NK-92 treated with Interleukin-12 subunit alpha and Interleukin-12 subunit beta, amount 100 ng/mL, for 24 hours (cell line): ENCODE results near the gene ALCAM.

Experiments
- DNase-seq: peaks from one replicate; lab custom pipeline; 2025; lab: John Stamatoyannopoulos, UW

Gene ALCAM

GRCh38 chr3:105528955-105529354, 162.2 kb downstream of the ALCAM start:
- DNase-seq, result no peak

GRCh38 chr3:105529456-105529855, 162.7 kb downstream of the ALCAM start:
- DNase-seq, result no peak

GRCh38 chr3:105532251-105532650, 165.5 kb downstream of the ALCAM start:
- DNase-seq, result no peak

DNA sequence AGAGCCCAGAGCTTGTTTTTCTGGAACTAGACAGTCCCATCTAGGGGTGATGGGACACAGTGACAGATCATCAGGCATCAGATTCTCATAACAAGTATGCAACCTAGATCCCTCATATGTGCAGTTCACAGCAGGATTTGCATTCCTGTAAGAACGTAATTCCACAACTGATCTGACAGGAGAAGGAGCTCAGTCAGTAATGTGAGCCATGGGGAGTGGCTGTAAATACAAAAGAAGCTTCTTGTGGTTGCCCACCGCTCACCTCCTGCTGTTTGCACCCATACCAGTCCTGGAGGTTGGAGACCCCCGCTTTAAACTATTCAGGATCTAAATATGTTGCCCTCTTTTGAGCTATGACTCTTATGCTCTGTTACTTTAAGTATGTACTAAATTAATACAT, 167.3 kb downstream of the ALCAM start:
- no peak for DNase-seq

- DNase-seq, result no peak
Measured at GRCh38 chr3:105534491-105534890, 167.8 kb downstream of the ALCAM start.

GRCh38 chr3:105537371-105538080, 170.8 kb downstream of the ALCAM start:
- DNase-seq, result no peak

- no peak for DNase-seq
Measured at GRCh38 chr3:105538483-105538882, 171.8 kb downstream of the ALCAM start.

GRCh38 chr3:105539897-105540296, 173.2 kb downstream of the ALCAM start:
- DNase-seq, result no peak

DNA sequence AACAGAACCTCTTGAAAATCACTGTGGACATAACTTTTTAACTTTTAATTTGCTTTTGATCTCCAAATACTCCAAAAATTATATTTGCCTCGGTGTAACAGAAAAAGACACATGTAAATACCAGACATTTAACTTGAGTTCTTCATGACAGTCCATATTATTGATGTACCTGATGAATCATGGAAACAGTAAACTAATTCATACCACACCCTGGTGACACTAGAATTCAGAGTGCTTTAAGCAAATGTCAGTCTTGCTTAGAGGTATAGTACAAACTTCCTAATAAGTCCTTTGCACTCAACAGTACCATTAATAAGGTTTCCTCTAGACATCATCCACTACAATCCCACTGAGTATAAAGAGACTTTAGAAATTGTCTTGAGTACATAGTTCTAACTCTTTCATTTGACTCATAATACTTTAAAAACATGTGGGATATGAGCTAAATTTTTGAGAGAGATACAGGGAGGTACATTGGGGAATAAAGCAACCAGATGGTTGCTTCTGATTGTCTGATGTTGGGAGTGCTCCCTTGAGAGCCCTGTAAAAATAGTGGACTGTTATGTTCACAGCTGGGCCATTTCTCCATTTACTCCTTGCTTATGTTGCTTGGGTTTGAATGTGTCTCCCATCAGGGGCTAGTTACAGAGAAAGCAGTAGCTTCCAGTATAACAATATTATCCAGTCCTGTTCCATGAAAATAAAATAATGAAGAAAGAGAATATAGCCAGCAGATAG, 175.7 kb downstream of the ALCAM start:
- no peak for DNase-seq

DNA sequence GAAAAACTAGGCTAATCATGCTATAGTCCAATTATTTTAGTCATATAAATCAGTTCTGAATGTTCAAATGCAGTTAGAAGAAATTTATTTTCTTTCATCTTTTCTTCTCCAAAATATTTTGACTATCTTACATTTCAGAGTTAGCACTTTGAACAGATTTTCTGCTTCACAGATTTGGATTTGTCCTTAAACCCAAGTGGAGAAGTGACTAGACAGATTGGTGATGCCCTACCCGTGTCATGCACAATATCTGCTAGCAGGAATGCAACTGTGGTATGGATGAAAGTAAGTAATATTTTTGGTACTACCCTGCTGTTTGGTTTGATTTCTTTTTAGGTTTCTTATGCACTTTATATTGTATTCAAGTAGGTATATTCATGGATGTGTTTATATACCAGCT, 178.3 kb downstream of the ALCAM start:
- no peak for DNase-seq

DNA sequence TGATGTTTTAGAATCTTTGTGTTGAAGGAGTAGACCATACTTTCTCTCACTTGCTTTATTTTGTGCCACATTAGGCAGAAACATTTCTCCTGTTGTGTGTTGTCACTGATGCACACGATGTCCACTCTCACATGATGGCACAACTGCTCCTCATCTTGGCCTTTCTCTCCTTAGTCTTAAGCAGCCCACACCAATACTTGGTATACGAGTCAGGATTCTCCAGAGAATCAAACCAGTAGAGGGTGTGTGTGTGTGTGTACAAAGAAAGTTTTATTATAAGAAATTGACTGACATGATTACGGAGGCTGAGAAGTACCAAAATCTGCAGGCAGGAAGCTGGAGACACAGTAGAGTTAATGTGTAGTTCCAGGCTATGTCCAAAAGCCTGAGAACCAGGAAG, 187.1 kb downstream of the ALCAM start:
- DNase-seq, result no peak

DNA sequence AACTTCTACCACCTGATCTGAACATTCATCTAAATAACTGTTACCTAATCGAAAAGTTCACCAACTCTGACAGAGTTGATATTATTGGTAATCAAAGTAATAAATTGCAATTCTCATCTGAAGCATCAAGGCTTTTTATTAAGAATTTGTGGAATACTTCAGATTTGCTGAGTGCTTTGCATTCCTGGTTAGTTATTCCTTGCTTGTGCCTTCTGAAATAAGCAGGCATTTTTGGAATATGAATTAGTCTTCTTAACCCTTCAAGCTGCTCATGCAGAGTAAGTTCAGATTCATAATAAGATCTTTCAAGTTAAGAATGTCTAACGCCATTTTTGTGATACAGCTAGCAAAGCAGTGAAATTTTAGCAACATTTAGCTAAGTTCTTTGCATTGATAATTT, 188.5 kb downstream of the ALCAM start:
- no peak for DNase-seq

- DNase-seq, result no peak
Measured at GRCh38 chr3:105559856-105560255, 193.1 kb downstream of the ALCAM start.

- no peak for DNase-seq
Measured at GRCh38 chr3:105561876-105562275, 195.2 kb downstream of the ALCAM start.

DNA sequence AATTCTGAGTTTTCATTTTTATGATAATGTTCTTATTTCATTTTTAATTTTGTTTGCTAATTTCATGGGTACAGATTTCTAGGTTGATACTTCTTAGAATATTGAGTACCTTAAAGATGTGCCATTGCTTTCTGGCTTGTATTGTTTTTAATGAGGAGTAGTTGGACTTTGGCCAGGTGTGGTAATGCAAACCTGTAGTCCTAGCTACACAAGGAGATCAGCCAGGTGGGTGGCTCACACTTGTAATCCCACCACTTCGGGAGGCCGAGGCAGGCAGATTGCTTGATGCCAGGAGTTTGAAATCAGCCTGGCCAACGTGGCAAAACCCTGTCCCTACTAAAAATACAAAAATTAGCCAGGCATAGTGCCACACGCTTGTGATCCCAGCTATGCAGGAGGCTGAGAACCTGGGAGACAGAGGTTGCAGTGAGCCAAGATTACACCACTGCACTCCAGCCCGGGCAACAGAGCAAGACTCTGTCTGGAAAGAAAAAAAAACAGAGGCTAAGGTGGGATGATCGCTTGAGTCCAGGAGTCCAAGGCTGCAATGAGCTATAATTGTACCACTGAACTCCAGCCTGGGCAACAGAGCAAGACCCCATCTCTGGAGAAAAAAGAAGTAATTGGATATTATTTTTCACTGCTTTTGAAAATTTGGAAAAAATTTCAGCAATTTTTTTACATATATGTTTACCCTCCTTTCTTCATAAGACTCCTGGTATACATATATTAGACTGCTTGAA, 198.0 kb downstream of the ALCAM start:
- DNase-seq, result no peak

DNA sequence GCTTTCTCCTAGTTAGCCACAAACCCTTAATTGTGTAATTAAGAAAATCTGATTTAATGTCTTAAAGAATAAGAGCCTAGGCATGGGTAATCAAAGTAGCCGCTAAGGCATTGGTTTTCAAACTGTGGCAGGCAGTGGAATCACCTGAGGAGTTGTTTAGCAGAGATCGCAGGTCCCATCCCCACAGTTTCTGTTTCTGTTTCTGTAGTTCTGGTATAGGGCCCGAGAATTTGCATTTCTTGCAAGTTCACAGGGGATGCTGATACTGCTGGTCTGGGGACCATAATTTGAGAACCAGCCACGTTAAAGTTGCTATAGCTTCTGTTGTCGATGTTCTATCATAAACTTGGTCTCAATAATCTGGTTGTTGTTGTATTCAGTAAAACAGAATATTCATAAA, 204.3 kb downstream of the ALCAM start:
- DNase-seq, result no peak

GRCh38 chr3:105572501-105572900, 205.8 kb downstream of the ALCAM start:
- no peak for DNase-seq

GRCh38 chr3:105579439-105579838, 212.7 kb downstream of the ALCAM start:
- DNase-seq, result no peak

GRCh38 chr3:105580296-105580965, 213.7 kb downstream of the ALCAM start:
- DNase-seq, result no peak

- DNase-seq, result no peak
Measured at GRCh38 chr3:105582015-105582414, 215.3 kb downstream of the ALCAM start.

DNA sequence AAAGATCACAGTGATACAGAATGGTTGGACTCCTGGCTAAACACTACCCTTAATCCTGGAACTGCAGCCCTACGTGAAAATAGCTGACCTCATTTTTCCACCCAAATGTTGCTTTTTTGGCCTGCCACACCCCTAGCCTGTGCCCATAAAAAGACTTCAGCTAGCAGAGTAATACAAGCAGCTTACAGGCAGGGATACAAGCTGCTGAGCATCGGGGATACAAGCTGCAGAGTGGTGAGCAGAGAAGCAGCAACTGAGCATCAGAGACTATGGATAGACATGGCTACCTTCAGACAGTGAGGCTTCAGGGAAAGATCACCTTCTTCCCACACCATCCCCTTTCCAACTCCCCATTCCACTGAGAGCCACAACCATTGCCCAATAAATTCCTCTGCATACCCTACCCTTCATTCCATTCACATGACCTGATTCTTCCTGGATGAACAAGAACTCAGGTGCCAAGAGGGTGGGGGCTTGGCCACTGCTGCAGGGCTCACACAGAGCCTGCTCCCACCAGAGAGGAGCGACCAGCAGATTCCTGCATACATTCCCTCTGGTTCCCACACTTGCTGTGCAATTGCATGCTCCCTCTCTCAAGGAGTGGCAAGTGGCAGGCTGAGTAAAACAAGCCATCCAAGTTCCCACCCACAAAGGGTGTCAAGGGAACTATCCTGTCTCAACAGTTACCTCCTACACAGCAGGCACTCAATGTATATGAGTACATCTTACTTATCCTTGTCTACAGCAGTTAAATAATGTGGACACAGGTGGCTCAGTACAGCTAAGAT, 217.5 kb downstream of the ALCAM start:
- no peak for DNase-seq

DNA sequence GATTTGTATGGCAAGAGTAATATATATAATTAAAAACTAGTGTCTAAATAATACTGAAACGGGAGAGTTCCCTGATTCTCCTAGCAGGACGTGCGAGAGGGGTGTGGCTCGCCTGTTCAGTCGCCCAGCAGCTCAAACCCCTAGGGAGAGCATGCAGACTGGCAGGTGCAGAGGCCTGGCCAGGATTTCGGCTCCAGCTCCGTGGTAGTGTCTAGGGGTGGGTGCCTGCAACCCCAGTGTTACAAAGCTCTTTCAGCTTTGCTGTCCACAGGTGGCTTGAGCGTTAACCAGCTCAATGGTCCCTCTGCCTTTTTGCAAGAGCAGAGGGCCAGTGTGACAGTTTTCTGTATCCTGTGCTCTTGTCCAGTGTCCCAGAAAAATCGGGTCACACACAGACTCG, 226.6 kb downstream of the ALCAM start:
- DNase-seq, result no peak
